Transverse colon (tissue), 3 donors: Measurements from ENCODE around the gene ENDOD1.

Experiments used
- POLR2A ChIP-seq: fragments of 450-650 bp; IDR thresholded peaks from one replicate; pipeline ENCODE4 v1.6.1; 2016; ENCODE audit warnings: antibody characterized with exemption, mild to moderate bottlenecking, moderate library complexity
- TF ChIP-seq, protein P1 (sequence below), 5 experiments: fragments of 200-600 bp in 3 of 5; fragments of 450-650 bp in 2 of 5; sonication (generic) in 3 of 5; IDR thresholded peaks; 1 replicate in 2 of 5; 2 replicates in 3 of 5; pipeline ENCODE4 v1.5.1; 2016 to 2017; ENCODE audit warnings: antibody characterized with exemption in 5 of 5, inconsistent platforms in 3 of 5, mild to moderate bottlenecking in 2 of 5, moderate library complexity in 1 of 5

- TF ChIP-seq, protein P1, sequence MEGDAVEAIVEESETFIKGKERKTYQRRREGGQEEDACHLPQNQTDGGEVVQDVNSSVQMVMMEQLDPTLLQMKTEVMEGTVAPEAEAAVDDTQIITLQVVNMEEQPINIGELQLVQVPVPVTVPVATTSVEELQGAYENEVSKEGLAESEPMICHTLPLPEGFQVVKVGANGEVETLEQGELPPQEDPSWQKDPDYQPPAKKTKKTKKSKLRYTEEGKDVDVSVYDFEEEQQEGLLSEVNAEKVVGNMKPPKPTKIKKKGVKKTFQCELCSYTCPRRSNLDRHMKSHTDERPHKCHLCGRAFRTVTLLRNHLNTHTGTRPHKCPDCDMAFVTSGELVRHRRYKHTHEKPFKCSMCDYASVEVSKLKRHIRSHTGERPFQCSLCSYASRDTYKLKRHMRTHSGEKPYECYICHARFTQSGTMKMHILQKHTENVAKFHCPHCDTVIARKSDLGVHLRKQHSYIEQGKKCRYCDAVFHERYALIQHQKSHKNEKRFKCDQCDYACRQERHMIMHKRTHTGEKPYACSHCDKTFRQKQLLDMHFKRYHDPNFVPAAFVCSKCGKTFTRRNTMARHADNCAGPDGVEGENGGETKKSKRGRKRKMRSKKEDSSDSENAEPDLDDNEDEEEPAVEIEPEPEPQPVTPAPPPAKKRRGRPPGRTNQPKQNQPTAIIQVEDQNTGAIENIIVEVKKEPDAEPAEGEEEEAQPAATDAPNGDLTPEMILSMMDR (IDR thresholded peaks at IDR 0.05): no peak
- TF ChIP-seq POLR2A: no peak
Measured at GRCh38 chr11:95081010-95081409, 8.6 kb upstream of the ENDOD1 start.
